ENCODE results near the gene NHERF1.

NHERF1 gene

DNA sequence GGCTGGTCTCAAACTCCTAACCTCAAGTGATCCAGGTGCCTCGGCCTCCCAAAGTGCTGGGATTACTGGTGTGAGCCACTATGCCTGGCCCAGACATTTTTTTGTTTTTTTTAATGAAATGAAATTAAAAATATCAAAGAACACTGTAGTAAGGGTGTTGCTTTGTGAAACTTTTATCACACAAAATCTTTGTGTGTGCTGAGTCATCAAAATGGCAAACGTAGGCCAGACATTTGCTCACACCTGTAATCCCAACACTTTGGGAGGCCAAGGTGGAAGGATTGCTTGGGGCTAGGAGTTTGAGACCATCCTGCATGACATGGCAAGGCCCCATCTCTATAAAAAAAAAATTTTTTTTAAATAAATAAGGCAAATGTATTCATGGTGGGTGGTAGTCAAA is 18.0 kb downstream of the NHERF1 start:
- no peak for TF ChIP-seq ZC3H10 (CRISPR knock-in tag; IDR thresholded peaks at IDR 0.05)
- TF ChIP-seq TSHZ2 (CRISPR knock-in tag; IDR thresholded peaks at IDR 0.05) = no peak
- no peak for TF ChIP-seq RARB (CRISPR knock-in tag; IDR thresholded peaks at IDR 0.05)
- TF ChIP-seq ZNF8 (CRISPR knock-in tag; IDR thresholded peaks at IDR 0.05) = no peak
- TF ChIP-seq PPARA (CRISPR knock-in tag; IDR thresholded peaks at IDR 0.05; ENCODE audit: borderline replicate concordance) = no peak
- TF ChIP-seq, protein P1, sequence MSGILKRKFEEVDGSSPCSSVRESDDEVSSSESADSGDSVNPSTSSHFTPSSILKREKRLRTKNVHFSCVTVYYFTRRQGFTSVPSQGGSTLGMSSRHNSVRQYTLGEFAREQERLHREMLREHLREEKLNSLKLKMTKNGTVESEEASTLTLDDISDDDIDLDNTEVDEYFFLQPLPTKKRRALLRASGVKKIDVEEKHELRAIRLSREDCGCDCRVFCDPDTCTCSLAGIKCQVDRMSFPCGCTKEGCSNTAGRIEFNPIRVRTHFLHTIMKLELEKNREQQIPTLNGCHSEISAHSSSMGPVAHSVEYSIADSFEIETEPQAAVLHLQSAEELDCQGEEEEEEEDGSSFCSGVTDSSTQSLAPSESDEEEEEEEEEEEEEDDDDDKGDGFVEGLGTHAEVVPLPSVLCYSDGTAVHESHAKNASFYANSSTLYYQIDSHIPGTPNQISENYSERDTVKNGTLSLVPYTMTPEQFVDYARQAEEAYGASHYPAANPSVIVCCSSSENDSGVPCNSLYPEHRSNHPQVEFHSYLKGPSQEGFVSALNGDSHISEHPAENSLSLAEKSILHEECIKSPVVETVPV (CRISPR knock-in tag; IDR thresholded peaks at IDR 0.05) = no peak
- no peak for TF ChIP-seq BACH2 (CRISPR knock-in tag; IDR thresholded peaks at IDR 0.05; ENCODE audit: borderline replicate concordance)
- ATAC-seq = no peak

DNA sequence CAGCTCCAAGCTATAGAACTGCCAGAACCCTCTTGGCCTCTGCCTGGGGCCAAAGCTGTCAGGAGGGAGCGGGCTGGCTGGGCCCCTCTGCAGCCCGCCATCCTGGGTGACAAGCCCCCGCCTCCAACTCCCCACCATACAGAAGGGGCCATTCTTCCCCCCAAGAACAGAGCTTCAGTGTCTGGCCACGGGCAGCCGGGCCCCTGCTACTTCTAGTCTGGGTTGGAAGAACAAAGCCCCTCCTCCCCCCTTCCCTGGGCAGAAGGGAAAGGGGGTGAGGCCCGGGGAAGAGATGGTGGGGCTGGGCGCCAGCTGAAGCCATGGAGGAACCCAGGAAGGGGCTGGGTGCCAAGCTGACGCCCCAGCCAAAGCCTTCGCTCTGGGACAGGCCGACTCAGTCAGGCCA is 18.7 kb downstream of the NHERF1 start:
- TF ChIP-seq ISL1 (CRISPR knock-in tag; IDR thresholded peaks at IDR 0.05) = no peak
- TF ChIP-seq, protein P2, sequence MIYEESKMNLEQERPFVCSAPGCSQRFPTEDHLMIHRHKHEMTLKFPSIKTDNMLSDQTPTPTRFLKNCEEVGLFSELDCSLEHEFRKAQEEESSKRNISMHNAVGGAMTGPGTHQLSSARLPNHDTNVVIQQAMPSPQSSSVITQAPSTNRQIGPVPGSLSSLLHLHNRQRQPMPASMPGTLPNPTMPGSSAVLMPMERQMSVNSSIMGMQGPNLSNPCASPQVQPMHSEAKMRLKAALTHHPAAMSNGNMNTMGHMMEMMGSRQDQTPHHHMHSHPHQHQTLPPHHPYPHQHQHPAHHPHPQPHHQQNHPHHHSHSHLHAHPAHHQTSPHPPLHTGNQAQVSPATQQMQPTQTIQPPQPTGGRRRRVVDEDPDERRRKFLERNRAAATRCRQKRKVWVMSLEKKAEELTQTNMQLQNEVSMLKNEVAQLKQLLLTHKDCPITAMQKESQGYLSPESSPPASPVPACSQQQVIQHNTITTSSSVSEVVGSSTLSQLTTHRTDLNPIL (CRISPR knock-in tag; IDR thresholded peaks at IDR 0.05; ENCODE audit: low read depth) = no peak
- no peak for TF ChIP-seq ZNF8 (CRISPR knock-in tag; IDR thresholded peaks at IDR 0.05)
- TF ChIP-seq BACH2 (CRISPR knock-in tag; IDR thresholded peaks at IDR 0.05; ENCODE audit: borderline replicate concordance) = no peak
- no peak for TF ChIP-seq ZNF70 (CRISPR knock-in tag; IDR thresholded peaks at IDR 0.05)
- no peak for TF ChIP-seq ZFP3 (CRISPR knock-in tag; IDR thresholded peaks at IDR 0.05)
- TF ChIP-seq CSDC2 (CRISPR knock-in tag; IDR thresholded peaks at IDR 0.05) = no peak
- no peak for TF ChIP-seq ZC3H10 (CRISPR knock-in tag; IDR thresholded peaks at IDR 0.05)
- TF ChIP-seq ZFP30 (CRISPR knock-in tag; IDR thresholded peaks at IDR 0.05) = no peak
- ATAC-seq = no peak

- ATAC-seq = peak; percentile 55
- TF ChIP-seq, protein P1 (CRISPR knock-in tag; IDR thresholded peaks at IDR 0.05) = no peak
- no peak for TF ChIP-seq RARB (CRISPR knock-in tag; IDR thresholded peaks at IDR 0.05)
- no peak for TF ChIP-seq PPARA (CRISPR knock-in tag; IDR thresholded peaks at IDR 0.05; ENCODE audit: borderline replicate concordance)
- no peak for TF ChIP-seq GLIS3 (CRISPR knock-in tag; IDR thresholded peaks at IDR 0.05)
- TF ChIP-seq TSHZ2 (CRISPR knock-in tag; IDR thresholded peaks at IDR 0.05) = no peak
- TF ChIP-seq ESRRG (CRISPR knock-in tag; IDR thresholded peaks at IDR 0.05) = no peak
- no peak for TF ChIP-seq ZNF8 (CRISPR knock-in tag; IDR thresholded peaks at IDR 0.05)
These were observed 19.8 kb downstream of the NHERF1 start for GRCh38 chr17:74768069-74768762.

DNA sequence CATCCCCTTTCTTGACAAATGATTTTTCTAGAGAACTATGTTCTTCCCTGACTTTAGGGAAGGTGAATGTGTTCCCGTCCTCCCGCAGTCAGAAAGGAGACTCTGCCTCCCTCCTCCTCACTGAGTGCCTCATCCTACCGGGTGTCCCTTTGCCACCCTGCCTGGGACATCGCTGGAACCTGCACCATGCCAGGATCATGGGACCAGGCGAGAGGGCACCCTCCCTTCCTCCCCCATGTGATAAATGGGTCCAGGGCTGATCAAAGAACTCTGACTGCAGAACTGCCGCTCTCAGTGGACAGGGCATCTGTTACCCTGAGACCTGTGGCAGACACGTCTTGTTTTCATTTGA is 20.3 kb downstream of the NHERF1 start:
- ATAC-seq = peak; percentile 1; the same call in 1 of the 3 replicates
- TF ChIP-seq CSDC2 (CRISPR knock-in tag; IDR thresholded peaks at IDR 0.05) (no peak), ZNF70 (CRISPR knock-in tag; IDR thresholded peaks at IDR 0.05) (no peak), ISL1 (CRISPR knock-in tag; IDR thresholded peaks at IDR 0.05) (no peak), ESRRG (CRISPR knock-in tag; IDR thresholded peaks at IDR 0.05) (no peak), POU6F1 (CRISPR knock-in tag; IDR thresholded peaks at IDR 0.05; ENCODE audit: borderline replicate concordance, low read depth) (no peak), TCF4 (CRISPR knock-in tag; IDR thresholded peaks at IDR 0.05; ENCODE audit: borderline replicate concordance) (no peak), ZC3H10 (CRISPR knock-in tag; IDR thresholded peaks at IDR 0.05) (no peak), ZFP3 (CRISPR knock-in tag; IDR thresholded peaks at IDR 0.05) (no peak), ARNTL (CRISPR knock-in tag; IDR thresholded peaks at IDR 0.05; ENCODE audit: borderline replicate concordance, low read depth) (no peak), ZNF8 (CRISPR knock-in tag; IDR thresholded peaks at IDR 0.05) (no peak), ZNF565 (CRISPR knock-in tag; conservative IDR thresholded peaks at IDR 0.05; ENCODE audit: low read depth) (no peak), BACH2 (CRISPR knock-in tag; IDR thresholded peaks at IDR 0.05; ENCODE audit: borderline replicate concordance) (no peak), PPARA (CRISPR knock-in tag; IDR thresholded peaks at IDR 0.05; ENCODE audit: borderline replicate concordance) (no peak), ZFP30 (CRISPR knock-in tag; IDR thresholded peaks at IDR 0.05) (no peak), TOX (CRISPR knock-in tag; IDR thresholded peaks at IDR 0.05; ENCODE audit: borderline replicate concordance) (no peak), RARB (CRISPR knock-in tag; IDR thresholded peaks at IDR 0.05) (no peak)
- TF ChIP-seq, protein P1 (CRISPR knock-in tag; IDR thresholded peaks at IDR 0.05) = no peak

Measured in SK-N-SH treated with all-trans-retinoic acid at 6 μM for 48 hours (cell line).